ENCODE results near the gene STAP1.
"Not testable (repeated sequence)": the region's sequence is repeated elsewhere in the genome, so short reads cannot be mapped to it uniquely, and the experiment has no call there.

Gene STAP1

DNA sequence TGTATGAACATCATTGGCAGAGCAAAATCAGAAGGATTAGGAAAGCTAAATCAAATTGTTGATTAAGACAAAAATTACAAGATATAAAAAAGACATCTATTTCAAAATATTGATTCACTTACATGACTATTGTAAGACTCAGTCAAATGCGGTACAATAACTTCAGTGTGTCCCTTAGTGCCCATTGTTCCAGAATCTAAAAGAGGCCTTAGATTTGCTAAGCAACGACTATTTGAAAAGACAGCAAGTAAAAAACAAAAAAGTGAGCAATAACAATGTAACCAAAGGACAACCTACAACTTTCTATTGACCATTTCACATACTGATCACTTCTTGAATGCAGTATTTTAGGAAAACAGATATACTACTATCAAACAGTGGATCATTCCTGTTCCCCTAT, 76.8 kb downstream of the STAP1 start:
- no peak for TF ChIP-seq TOX (CRISPR knock-in tag; IDR thresholded peaks at IDR 0.05; ENCODE audit: borderline replicate concordance)
- no peak for TF ChIP-seq GLIS3 (CRISPR knock-in tag; IDR thresholded peaks at IDR 0.05)
- TF ChIP-seq, protein P1, sequence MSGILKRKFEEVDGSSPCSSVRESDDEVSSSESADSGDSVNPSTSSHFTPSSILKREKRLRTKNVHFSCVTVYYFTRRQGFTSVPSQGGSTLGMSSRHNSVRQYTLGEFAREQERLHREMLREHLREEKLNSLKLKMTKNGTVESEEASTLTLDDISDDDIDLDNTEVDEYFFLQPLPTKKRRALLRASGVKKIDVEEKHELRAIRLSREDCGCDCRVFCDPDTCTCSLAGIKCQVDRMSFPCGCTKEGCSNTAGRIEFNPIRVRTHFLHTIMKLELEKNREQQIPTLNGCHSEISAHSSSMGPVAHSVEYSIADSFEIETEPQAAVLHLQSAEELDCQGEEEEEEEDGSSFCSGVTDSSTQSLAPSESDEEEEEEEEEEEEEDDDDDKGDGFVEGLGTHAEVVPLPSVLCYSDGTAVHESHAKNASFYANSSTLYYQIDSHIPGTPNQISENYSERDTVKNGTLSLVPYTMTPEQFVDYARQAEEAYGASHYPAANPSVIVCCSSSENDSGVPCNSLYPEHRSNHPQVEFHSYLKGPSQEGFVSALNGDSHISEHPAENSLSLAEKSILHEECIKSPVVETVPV (CRISPR knock-in tag; IDR thresholded peaks at IDR 0.05) = no peak
- no peak for TF ChIP-seq SNAI2 (CRISPR knock-in tag; IDR thresholded peaks at IDR 0.05)
- no peak for TF ChIP-seq ISL1 (CRISPR knock-in tag; IDR thresholded peaks at IDR 0.05)
- TF ChIP-seq, protein P2, sequence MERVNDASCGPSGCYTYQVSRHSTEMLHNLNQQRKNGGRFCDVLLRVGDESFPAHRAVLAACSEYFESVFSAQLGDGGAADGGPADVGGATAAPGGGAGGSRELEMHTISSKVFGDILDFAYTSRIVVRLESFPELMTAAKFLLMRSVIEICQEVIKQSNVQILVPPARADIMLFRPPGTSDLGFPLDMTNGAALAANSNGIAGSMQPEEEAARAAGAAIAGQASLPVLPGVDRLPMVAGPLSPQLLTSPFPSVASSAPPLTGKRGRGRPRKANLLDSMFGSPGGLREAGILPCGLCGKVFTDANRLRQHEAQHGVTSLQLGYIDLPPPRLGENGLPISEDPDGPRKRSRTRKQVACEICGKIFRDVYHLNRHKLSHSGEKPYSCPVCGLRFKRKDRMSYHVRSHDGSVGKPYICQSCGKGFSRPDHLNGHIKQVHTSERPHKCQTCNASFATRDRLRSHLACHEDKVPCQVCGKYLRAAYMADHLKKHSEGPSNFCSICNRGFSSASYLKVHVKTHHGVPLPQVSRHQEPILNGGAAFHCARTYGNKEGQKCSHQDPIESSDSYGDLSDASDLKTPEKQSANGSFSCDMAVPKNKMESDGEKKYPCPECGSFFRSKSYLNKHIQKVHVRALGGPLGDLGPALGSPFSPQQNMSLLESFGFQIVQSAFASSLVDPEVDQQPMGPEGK (CRISPR knock-in tag; IDR thresholded peaks at IDR 0.05; ENCODE audit: borderline replicate concordance) = no peak
- TF ChIP-seq ESRRG (CRISPR knock-in tag; IDR thresholded peaks at IDR 0.05) = no peak
- TF ChIP-seq ZC3H10 (CRISPR knock-in tag; IDR thresholded peaks at IDR 0.05) = no peak
- TF ChIP-seq OSR1 (CRISPR knock-in tag; IDR thresholded peaks at IDR 0.05) = no peak
- ATAC-seq = no peak

DNA sequence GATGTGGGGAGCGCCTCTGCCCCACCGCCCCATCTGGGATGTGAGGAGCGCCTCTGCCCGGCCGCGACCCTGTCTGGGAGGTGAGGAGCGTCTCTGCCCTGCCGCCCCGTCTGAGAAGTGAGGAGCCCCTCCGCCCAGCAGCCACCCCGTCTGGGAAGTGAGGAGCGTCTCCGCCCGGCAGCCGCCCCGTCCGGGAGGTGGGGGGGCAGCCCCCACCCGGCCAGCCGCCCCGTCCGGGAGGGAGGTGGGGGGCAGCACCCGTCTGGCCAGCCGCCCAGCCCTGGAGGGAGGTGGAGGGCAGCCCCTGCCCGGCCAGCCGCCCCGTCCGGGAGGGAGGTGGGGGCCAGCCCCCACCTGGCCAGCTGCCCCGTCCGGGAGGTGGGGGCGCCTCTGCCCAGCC, 78.5 kb downstream of the STAP1 start:
- not testable (repeated sequence) for ATAC-seq

DNA sequence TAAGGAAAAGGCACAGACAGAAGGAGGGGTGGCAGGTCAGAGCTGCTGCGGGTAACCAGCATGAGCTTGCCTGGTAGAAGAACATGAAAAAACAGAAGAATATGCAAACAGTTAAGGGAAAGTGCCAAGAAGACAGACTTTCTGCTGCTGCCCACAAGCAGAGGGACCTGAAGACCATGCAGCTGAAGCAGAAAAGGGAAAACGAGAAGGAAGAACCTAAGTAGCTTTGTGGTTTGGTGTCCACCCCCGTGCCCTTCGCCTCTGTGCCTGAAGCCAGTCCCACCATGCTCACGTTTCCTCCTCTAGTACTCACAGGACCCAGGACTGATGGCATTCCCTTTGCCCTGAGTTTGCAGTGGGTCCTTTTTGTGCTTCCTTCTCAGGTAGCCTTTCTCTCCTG, 79.6 kb downstream of the STAP1 start:
- TF ChIP-seq, protein P2 (CRISPR knock-in tag; IDR thresholded peaks at IDR 0.05; ENCODE audit: borderline replicate concordance) = no peak
- no peak for TF ChIP-seq RARB (CRISPR knock-in tag; IDR thresholded peaks at IDR 0.05)
- TF ChIP-seq, protein P3, sequence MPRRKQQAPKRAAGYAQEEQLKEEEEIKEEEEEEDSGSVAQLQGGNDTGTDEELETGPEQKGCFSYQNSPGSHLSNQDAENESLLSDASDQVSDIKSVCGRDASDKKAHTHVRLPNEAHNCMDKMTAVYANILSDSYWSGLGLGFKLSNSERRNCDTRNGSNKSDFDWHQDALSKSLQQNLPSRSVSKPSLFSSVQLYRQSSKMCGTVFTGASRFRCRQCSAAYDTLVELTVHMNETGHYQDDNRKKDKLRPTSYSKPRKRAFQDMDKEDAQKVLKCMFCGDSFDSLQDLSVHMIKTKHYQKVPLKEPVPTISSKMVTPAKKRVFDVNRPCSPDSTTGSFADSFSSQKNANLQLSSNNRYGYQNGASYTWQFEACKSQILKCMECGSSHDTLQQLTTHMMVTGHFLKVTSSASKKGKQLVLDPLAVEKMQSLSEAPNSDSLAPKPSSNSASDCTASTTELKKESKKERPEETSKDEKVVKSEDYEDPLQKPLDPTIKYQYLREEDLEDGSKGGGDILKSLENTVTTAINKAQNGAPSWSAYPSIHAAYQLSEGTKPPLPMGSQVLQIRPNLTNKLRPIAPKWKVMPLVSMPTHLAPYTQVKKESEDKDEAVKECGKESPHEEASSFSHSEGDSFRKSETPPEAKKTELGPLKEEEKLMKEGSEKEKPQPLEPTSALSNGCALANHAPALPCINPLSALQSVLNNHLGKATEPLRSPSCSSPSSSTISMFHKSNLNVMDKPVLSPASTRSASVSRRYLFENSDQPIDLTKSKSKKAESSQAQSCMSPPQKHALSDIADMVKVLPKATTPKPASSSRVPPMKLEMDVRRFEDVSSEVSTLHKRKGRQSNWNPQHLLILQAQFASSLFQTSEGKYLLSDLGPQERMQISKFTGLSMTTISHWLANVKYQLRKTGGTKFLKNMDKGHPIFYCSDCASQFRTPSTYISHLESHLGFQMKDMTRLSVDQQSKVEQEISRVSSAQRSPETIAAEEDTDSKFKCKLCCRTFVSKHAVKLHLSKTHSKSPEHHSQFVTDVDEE (CRISPR knock-in tag; IDR thresholded peaks at IDR 0.05) = no peak
- no peak for TF ChIP-seq BACH2 (CRISPR knock-in tag; IDR thresholded peaks at IDR 0.05; ENCODE audit: borderline replicate concordance)
- no peak for TF ChIP-seq ZNF70 (CRISPR knock-in tag; IDR thresholded peaks at IDR 0.05)
- no peak for TF ChIP-seq SNAI2 (CRISPR knock-in tag; IDR thresholded peaks at IDR 0.05)
- no peak for TF ChIP-seq ISL1 (CRISPR knock-in tag; IDR thresholded peaks at IDR 0.05)
- TF ChIP-seq PPARA (CRISPR knock-in tag; IDR thresholded peaks at IDR 0.05; ENCODE audit: borderline replicate concordance) = no peak
- TF ChIP-seq ESRRG (CRISPR knock-in tag; IDR thresholded peaks at IDR 0.05) = no peak
- TF ChIP-seq ZFP3 (CRISPR knock-in tag; IDR thresholded peaks at IDR 0.05) = no peak
- TF ChIP-seq, protein P4, sequence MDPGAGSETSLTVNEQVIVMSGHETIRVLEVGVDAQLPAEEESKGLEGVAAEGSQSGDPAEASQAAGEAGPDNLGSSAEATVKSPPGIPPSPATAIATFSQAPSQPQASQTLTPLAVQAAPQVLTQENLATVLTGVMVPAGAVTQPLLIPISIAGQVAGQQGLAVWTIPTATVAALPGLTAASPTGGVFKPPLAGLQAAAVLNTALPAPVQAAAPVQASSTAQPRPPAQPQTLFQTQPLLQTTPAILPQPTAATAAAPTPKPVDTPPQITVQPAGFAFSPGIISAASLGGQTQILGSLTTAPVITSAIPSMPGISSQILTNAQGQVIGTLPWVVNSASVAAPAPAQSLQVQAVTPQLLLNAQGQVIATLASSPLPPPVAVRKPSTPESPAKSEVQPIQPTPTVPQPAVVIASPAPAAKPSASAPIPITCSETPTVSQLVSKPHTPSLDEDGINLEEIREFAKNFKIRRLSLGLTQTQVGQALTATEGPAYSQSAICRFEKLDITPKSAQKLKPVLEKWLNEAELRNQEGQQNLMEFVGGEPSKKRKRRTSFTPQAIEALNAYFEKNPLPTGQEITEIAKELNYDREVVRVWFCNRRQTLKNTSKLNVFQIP (CRISPR knock-in tag; IDR thresholded peaks at IDR 0.05; ENCODE audit: borderline replicate concordance, low read depth) = no peak
- ATAC-seq = no peak

DNA sequence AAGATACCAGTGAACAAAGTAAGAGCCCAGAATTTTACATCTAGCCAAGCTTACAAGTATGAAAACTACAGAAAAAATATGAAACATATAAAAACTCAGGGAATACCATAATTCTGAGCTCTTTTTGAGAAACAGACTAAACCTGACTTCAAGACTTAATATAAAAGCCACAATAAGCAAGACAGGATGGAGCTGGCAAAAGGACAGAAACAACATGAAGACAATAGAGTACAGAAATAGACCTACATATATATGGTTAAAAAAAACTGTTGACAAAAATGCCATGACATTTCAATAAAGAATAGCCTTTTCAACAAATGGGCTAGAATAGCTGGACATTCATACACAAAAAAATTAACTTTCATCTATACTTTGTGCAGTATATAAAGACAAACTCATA, 93.0 kb downstream of the STAP1 start:
- ATAC-seq = no peak
- TF ChIP-seq RARB (CRISPR knock-in tag; IDR thresholded peaks at IDR 0.05) (no peak), ARNTL (CRISPR knock-in tag; IDR thresholded peaks at IDR 0.05; ENCODE audit: borderline replicate concordance, low read depth) (no peak), ZNF70 (CRISPR knock-in tag; IDR thresholded peaks at IDR 0.05) (no peak), OSR1 (CRISPR knock-in tag; IDR thresholded peaks at IDR 0.05) (no peak), TOX (CRISPR knock-in tag; IDR thresholded peaks at IDR 0.05; ENCODE audit: borderline replicate concordance) (no peak), TCF4 (CRISPR knock-in tag; IDR thresholded peaks at IDR 0.05; ENCODE audit: borderline replicate concordance) (no peak), SNAI2 (CRISPR knock-in tag; IDR thresholded peaks at IDR 0.05) (no peak)
- TF ChIP-seq, protein P3 (CRISPR knock-in tag; IDR thresholded peaks at IDR 0.05) = no peak
- TF ChIP-seq, protein P4 (CRISPR knock-in tag; IDR thresholded peaks at IDR 0.05; ENCODE audit: borderline replicate concordance, low read depth) = no peak
- TF ChIP-seq, protein P5, sequence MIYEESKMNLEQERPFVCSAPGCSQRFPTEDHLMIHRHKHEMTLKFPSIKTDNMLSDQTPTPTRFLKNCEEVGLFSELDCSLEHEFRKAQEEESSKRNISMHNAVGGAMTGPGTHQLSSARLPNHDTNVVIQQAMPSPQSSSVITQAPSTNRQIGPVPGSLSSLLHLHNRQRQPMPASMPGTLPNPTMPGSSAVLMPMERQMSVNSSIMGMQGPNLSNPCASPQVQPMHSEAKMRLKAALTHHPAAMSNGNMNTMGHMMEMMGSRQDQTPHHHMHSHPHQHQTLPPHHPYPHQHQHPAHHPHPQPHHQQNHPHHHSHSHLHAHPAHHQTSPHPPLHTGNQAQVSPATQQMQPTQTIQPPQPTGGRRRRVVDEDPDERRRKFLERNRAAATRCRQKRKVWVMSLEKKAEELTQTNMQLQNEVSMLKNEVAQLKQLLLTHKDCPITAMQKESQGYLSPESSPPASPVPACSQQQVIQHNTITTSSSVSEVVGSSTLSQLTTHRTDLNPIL (CRISPR knock-in tag; IDR thresholded peaks at IDR 0.05; ENCODE audit: low read depth) = no peak

Measured in SK-N-SH treated with all-trans-retinoic acid at 6 μM for 48 hours (cell line).